HG02571 (cell line): ENCODE data around the gene SESTD1.
"Not testable (repeated sequence)": the region's sequence is repeated elsewhere in the genome, so short reads cannot be mapped to it uniquely, and the experiment has no call there.

ENCODE experiments used
- ATAC-seq: cut with Tn5 transposase; IDR thresholded peaks from one replicate; pipeline ENCODE4 v1.9.1; 2021; ENCODE audit warnings: mild to moderate bottlenecking, moderate library complexity; ENCODE audit not compliant: unreplicated experiment

Gene SESTD1

GRCh38 chr2:179268277-179268925, 3.8 kb upstream of the SESTD1 start:
- peak; percentile 28 for ATAC-seq

- no peak for ATAC-seq
These were observed 1.6 kb upstream of the SESTD1 start for GRCh38 chr2:179266271-179266670.

- ATAC-seq = no peak
These were observed 464 bp upstream of the SESTD1 start for GRCh38 chr2:179265082-179265510.

- ATAC-seq = peak; percentile 30
These were observed 925 bp downstream of the SESTD1 start for GRCh38 chr2:179263446-179264367.

GRCh38 chr2:179263015-179263414, 1.6 kb downstream of the SESTD1 start:
- ATAC-seq = no peak

GRCh38 chr2:179262077-179262660, 2.5 kb downstream of the SESTD1 start:
- no peak for ATAC-seq

- no peak for ATAC-seq
These were observed 3.3 kb downstream of the SESTD1 start for GRCh38 chr2:179261151-179261825.

GRCh38 chr2:179260224-179260623, 4.4 kb downstream of the SESTD1 start:
- no peak for ATAC-seq

GRCh38 chr2:179255129-179255528, 9.5 kb downstream of the SESTD1 start:
- ATAC-seq = no peak

GRCh38 chr2:179253226-179253625, 11.4 kb downstream of the SESTD1 start:
- peak; percentile 67 for ATAC-seq

GRCh38 chr2:179252423-179252822, 12.2 kb downstream of the SESTD1 start:
- no peak for ATAC-seq

- no peak for ATAC-seq
These were observed 12.8 kb downstream of the SESTD1 start for GRCh38 chr2:179251870-179252269.

- no peak for ATAC-seq
These were observed 13.7 kb downstream of the SESTD1 start for GRCh38 chr2:179250848-179251504.

GRCh38 chr2:179250095-179250494, 14.5 kb downstream of the SESTD1 start:
- ATAC-seq = no peak

GRCh38 chr2:179248024-179248348, 16.6 kb downstream of the SESTD1 start:
- peak; percentile 33 for ATAC-seq

GRCh38 chr2:179247318-179248023, 17.2 kb downstream of the SESTD1 start:
- ATAC-seq = peak; percentile 53

- ATAC-seq = not testable (repeated sequence)
These were observed 18.8 kb downstream of the SESTD1 start for GRCh38 chr2:179245843-179246242.

GRCh38 chr2:179243046-179243445, 21.6 kb downstream of the SESTD1 start:
- ATAC-seq = no peak

- no peak for ATAC-seq
These were observed 23.9 kb downstream of the SESTD1 start for GRCh38 chr2:179240481-179241451.
